Measurements from ENCODE around the gene ADCYAP1. TPM values are rescaled to one million over a fixed set of nuclear protein-coding genes. Genes with fewer than 3 reads are reported as not detected.
A peak's percentile ranks its signal among the peaks of the same experiment; 100 is the strongest.

Gene ADCYAP1
- total and polyA plus RNA-seq, 2 experiments from 2014 or later: not detected

DNA sequence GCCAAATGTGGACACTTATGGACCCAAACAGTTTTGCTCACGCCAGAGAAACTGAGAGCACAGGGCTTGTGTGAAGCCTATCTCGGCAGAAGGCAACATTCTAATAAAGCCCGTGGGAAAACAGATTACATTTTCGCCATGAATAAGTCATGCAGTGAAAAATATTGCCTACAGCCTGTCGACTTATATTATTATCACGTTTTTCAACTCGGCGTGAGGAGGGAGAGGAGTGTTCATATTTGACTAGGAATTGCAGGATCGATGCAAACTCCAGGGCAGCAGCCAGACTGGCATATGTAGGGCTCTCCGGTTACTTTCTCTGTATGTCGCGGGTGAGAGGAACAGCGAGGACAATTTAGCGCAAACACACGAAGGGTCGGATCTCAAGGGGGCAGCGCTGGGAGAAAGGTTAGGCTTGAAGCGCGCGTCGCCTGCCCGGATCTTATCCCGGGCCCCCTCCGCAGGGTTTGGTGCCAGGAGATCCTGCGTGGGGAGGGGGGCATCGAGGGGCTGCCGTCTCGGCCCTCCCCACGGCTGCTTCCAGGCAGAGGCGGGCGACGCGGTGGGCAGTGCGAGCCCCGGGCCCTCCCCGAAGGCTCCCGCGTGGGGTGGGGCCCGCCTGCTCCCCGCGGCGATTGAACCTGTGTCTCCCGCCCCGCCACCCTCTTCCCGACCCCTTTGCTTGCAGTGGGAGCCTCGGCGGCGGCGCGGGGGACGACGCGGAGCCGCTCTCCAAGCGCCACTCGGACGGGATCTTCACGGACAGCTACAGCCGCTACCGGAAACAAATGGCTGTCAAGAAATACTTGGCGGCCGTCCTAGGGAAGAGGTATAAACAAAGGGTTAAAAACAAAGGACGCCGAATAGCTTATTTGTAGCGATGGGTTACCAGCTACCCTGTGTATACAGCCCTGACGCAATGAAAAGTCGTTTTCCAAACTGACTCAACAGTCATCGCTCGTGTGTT, 4.4 kb downstream of the ADCYAP1 start:
- no peak overlapping the region for H2AFZ ChIP-seq
- in situ Hi-C loops (cut with MboI): no loop called here
- H3F3A ChIP-seq (ENCODE audit: insufficient read depth): no peaks in the 10 kb centered on the region

DNA sequence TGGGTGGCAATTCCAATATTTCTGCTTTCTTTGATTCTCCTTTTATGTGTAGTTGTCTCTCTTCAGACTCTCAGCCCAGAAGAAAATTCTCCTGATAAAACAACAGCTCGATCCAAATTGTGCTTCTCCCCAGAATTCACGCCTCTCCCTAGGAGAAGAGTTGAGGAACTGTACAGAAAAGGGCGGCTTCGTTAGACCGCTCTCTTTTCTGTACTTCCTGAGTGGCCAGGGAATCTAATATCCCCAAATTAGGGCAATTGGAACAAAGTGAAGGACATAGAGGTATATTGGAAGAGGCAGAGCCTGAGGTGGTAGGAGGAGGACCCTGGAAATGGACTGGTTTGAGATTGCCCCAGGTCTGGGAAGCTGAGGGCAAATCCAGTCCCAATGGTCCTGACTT, 5.6 kb downstream of the ADCYAP1 start:
- H3K27me3 ChIP-seq (replicated peaks; ENCODE audit: insufficient read depth): peaks cover 74% of the 10 kb centered on the region
- DNase-seq: no peak
- H3K9me2 ChIP-seq (ENCODE audit: insufficient read depth): no peaks in the 10 kb centered on the region
- no peak overlapping the region for H3K4me2 ChIP-seq (ENCODE audit: unreplicated experiment)
- no peak for TF ChIP-seq EZH2 (IDR thresholded peaks at IDR 0.05; ENCODE audit: insufficient read depth, poor library complexity, severe bottlenecking)
- TF ChIP-seq EZH2phosphoT487 (IDR thresholded peaks at IDR 0.05; ENCODE audit: insufficient read depth, low read depth): no peak
- no peaks in the 10 kb centered on the region for H3K9me3 ChIP-seq (ENCODE audit: low read depth)
- H3K4me1 ChIP-seq (ENCODE audit: insufficient read depth): no peaks in the 10 kb centered on the region
- WGBS, 2 experiments (ENCODE audit: low coverage in 1 of 2, low lambda C conversion rate in 2 of 2, missing lambda C conversion rate in 2 of 2): 76 to 84% methylated on average over 5 of the region's 5 CpGs
- H3K36me3 ChIP-seq (ENCODE audit: low read depth): no peaks in the 10 kb centered on the region
- no peak overlapping the region for H3K27ac ChIP-seq
- in situ Hi-C loops (cut with MboI): no loop called here
- no peak overlapping the region for H3K4me3 ChIP-seq
- no peaks in the 10 kb centered on the region for H4K20me1 ChIP-seq (ENCODE audit: insufficient read depth)
- no peak overlapping the region for H3K9ac ChIP-seq
- H3K79me2 ChIP-seq (ENCODE audit: insufficient read depth): no peaks in the 10 kb centered on the region
- H3F3A ChIP-seq (ENCODE audit: insufficient read depth): no peaks in the 10 kb centered on the region
- H2AFZ ChIP-seq: no peak overlapping the region

More for the DNA sequence above, 4.4 kb downstream of the ADCYAP1 start:
- no peaks in the 10 kb centered on the region for H3K36me3 ChIP-seq (ENCODE audit: low read depth)
- no peaks in the 10 kb centered on the region for H3K4me1 ChIP-seq (ENCODE audit: insufficient read depth)
- TF ChIP-seq EZH2phosphoT487 (IDR thresholded peaks at IDR 0.05; ENCODE audit: insufficient read depth, low read depth) (0 out of 2 replicates have a peak, but pooled peaks have one; percentile 31), EZH2 (IDR thresholded peaks at IDR 0.05; ENCODE audit: insufficient read depth, poor library complexity, severe bottlenecking) (no peak)
- peak overlapping the region; percentile 23 for H3K4me2 ChIP-seq (ENCODE audit: unreplicated experiment)
- peak overlapping the region; percentile 50 for H3K4me3 ChIP-seq
- H3K27ac ChIP-seq: no peak overlapping the region
- H4K20me1 ChIP-seq (ENCODE audit: insufficient read depth): no peaks in the 10 kb centered on the region
- H3K9me2 ChIP-seq (ENCODE audit: insufficient read depth): no peaks in the 10 kb centered on the region
- H3K79me2 ChIP-seq (ENCODE audit: insufficient read depth): no peaks in the 10 kb centered on the region
- 10 to 12% methylated on average over 53 to 58 of the region's 69 CpGs for WGBS, 2 experiments (ENCODE audit: low coverage in 1 of 2, low lambda C conversion rate in 2 of 2, missing lambda C conversion rate in 2 of 2)
- no peaks in the 10 kb centered on the region for H3K9me3 ChIP-seq (ENCODE audit: low read depth)
- peaks cover 86% of the 10 kb centered on the region for H3K27me3 ChIP-seq (replicated peaks; ENCODE audit: insufficient read depth)
- H3K9ac ChIP-seq: no peak overlapping the region
- DNase-seq: peak; percentile 6

DNA sequence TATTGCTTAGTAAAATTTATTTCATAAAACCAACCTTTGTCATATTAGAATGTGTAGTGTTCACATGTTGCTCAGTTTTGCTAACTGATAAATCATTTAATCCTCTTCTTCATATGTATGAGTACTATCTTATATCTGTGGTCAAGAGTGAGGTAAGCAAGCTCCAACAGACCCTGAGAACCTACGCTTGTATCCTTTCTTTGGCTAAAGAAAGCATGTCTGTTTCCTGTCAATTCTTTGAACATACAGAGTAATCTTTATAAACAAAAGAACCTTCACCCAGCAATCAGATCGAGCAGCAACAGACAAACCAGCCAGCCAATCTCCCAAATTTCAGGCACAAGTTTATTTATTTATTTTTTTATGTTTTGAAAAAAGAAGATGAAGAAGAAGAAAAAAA, 6.4 kb downstream of the ADCYAP1 start:
- Histone ChIP-seq H3K9me3 (ENCODE audit: low read depth) (no peaks in the 10 kb centered on the region), H3K9ac (no peak overlapping the region), H3K27me3 (replicated peaks; ENCODE audit: insufficient read depth) (peaks cover 66% of the 10 kb centered on the region), H3K79me2 (ENCODE audit: insufficient read depth) (no peaks in the 10 kb centered on the region), H3K36me3 (ENCODE audit: low read depth) (no peaks in the 10 kb centered on the region), H3K9me2 (ENCODE audit: insufficient read depth) (no peaks in the 10 kb centered on the region), H4K20me1 (ENCODE audit: insufficient read depth) (no peaks in the 10 kb centered on the region), H3K4me1 (ENCODE audit: insufficient read depth) (no peaks in the 10 kb centered on the region), H2AFZ (no peak overlapping the region), H3K4me3 (no peak overlapping the region), H3K27ac (no peak overlapping the region), H3K4me2 (ENCODE audit: unreplicated experiment) (no peak overlapping the region), H3F3A (ENCODE audit: insufficient read depth) (no peaks in the 10 kb centered on the region)
- no peak for DNase-seq
- WGBS, 2 experiments (ENCODE audit: low coverage in 1 of 2, low lambda C conversion rate in 2 of 2, missing lambda C conversion rate in 2 of 2): 17 to 34% methylated on average over 2 of the region's 2 CpGs
- in situ Hi-C loops (cut with MboI): no loop called here
- TF ChIP-seq EZH2 (IDR thresholded peaks at IDR 0.05; ENCODE audit: insufficient read depth, poor library complexity, severe bottlenecking) (no peak), EZH2phosphoT487 (IDR thresholded peaks at IDR 0.05; ENCODE audit: insufficient read depth, low read depth) (no peak)

DNA sequence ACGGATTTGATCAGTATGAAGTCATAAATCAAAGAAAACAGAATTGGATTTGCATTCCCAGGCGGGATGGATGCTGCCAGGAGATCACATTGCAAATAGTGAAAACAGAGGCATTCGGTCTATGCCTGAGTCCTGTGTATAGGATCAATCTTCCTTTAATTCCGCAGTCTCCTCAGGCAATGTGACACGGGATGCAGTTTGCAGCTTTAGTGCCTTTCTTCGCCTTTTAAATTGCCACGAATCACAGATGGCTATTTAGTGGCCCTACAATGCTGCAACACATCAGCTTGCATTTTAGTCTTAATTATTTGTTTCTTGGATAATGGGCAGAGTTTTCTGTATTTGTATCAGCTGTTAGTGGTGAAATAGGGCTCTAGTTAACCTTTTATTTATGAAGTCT, 6.8 kb downstream of the ADCYAP1 start:
- WGBS, 2 experiments (ENCODE audit: low coverage in 1 of 2, low lambda C conversion rate in 2 of 2, missing lambda C conversion rate in 2 of 2): 29% methylated on average over 7 of the region's 7 CpGs
- Histone ChIP-seq H3K36me3 (ENCODE audit: low read depth) (no peaks in the 10 kb centered on the region), H3K79me2 (ENCODE audit: insufficient read depth) (no peaks in the 10 kb centered on the region), H3K9ac (no peak overlapping the region), H4K20me1 (ENCODE audit: insufficient read depth) (no peaks in the 10 kb centered on the region), H3F3A (ENCODE audit: insufficient read depth) (no peaks in the 10 kb centered on the region), H3K27ac (no peak overlapping the region), H3K27me3 (replicated peaks; ENCODE audit: insufficient read depth) (peaks cover 61% of the 10 kb centered on the region), H3K9me3 (ENCODE audit: low read depth) (no peaks in the 10 kb centered on the region), H2AFZ (no peak overlapping the region), H3K4me3 (no peak overlapping the region), H3K9me2 (ENCODE audit: insufficient read depth) (no peaks in the 10 kb centered on the region), H3K4me1 (ENCODE audit: insufficient read depth) (no peaks in the 10 kb centered on the region), H3K4me2 (ENCODE audit: unreplicated experiment) (no peak overlapping the region)
- in situ Hi-C loops (cut with MboI): no loop called here
- TF ChIP-seq EZH2phosphoT487 (IDR thresholded peaks at IDR 0.05; ENCODE audit: insufficient read depth, low read depth): no peak
- DNase-seq: no peak
